Activated CD8-positive, alpha-beta memory T cell treated with anti-CD3 and anti-CD28 coated beads, Interleukin-2, amount 10 ng/mL, durations not matched to agents 7 days and 5 days (primary cell): Measurements from ENCODE around the gene TMEM131L. TPM values are rescaled to one million over a fixed set of nuclear protein-coding genes. Genes with fewer than 3 reads are reported as not detected.

Experiments used
- ATAC-seq: fragments of 150-1000 bp; cut with Tn5 transposase; one replicate; pipeline ENCODE4 v1.10.0; 2021; ENCODE audit warnings: moderate library complexity
- CTCF ChIA-PET: fragments of 350-600 bp; sonication (Branson Sonifier 250); formaldehyde crosslinking; loops from one replicate; lab custom pipeline; 2021; ENCODE audit warnings: antibody characterized with exemption; lab: Charles Lee
- DNase-seq: peaks from one replicate; pipeline ENCODE4 v3.0.0-alpha.2; 2020
- H3K27ac Mint-ChIP-seq: one replicate; pipeline ENCODE4 v1.8.0; 2021; ENCODE audit warnings: mild to moderate bottlenecking, mixed read lengths
- H3K27me3 Mint-ChIP-seq: one replicate; pipeline ENCODE4 v1.8.0; 2021; ENCODE audit warnings: mixed read lengths
- H3K36me3 Mint-ChIP-seq: one replicate; pipeline ENCODE4 v1.8.0; 2021; ENCODE audit warnings: mild to moderate bottlenecking, mixed read lengths
- H3K4me1 Mint-ChIP-seq: one replicate; pipeline ENCODE4 v1.8.0; 2021; ENCODE audit warnings: mixed read lengths
- H3K4me3 Mint-ChIP-seq: one replicate; pipeline ENCODE4 v1.8.0; 2021; ENCODE audit warnings: mild to moderate bottlenecking, moderate library complexity, mixed read lengths
- H3K9me3 Mint-ChIP-seq: one replicate; pipeline ENCODE4 v1.8.0; 2022; ENCODE audit warnings: low read depth, mixed read lengths
- total RNA-seq, 2 experiments: library from RNA; stranded (reverse); gene quantifications; one replicate each; pipeline ENCODE4 v1.2.3, GENCODE V29; 2021

Gene TMEM131L
- total RNA-seq, 2 experiments from 2014 or later: 29.2 to 34.0 TPM

GRCh38 chr4:153527690-153528089 lies 61.5 kb downstream of the TMEM131L start:
- Mint-ChIP-seq H3K4me1 (peaks cover 84% of the 10 kb centered on the region), H3K4me3 (no peak overlapping the region), H3K9me3 (peaks cover 2% of the 10 kb centered on the region), H3K27me3 (no peaks in the 10 kb centered on the region), H3K27ac (peak overlapping the region; percentile 45), H3K36me3 (peaks cover 18% of the 10 kb centered on the region)
- DNase-seq (no peak), ATAC-seq (no peak)
- CTCF ChIA-PET: interaction anchor here (1.2 kb wide), 1 partner anchor 9 kb away, joined by 4 read pairs; no protein-coding TSS in a partner anchor

GRCh38 chr4:153528705-153529485 lies 62.7 kb downstream of the TMEM131L start:
- H3K4me3 Mint-ChIP-seq: peak overlapping the region; percentile 44
- H3K9me3 Mint-ChIP-seq: peaks cover 2% of the 10 kb centered on the region
- H3K4me1 Mint-ChIP-seq: peaks cover 72% of the 10 kb centered on the region
- CTCF ChIA-PET: no interaction called here
- peaks cover 22% of the 10 kb centered on the region for H3K36me3 Mint-ChIP-seq
- H3K27me3 Mint-ChIP-seq: no peaks in the 10 kb centered on the region
- peak overlapping the region; percentile 85 for H3K27ac Mint-ChIP-seq
- no peak for DNase-seq
- peak; percentile 35 for ATAC-seq

- H3K27ac Mint-ChIP-seq: peak overlapping the region; percentile 85
- peaks cover 2% of the 10 kb centered on the region for H3K9me3 Mint-ChIP-seq
- peak overlapping the region; percentile 44 for H3K4me3 Mint-ChIP-seq
- H3K36me3 Mint-ChIP-seq: peaks cover 25% of the 10 kb centered on the region
- DNase-seq (no peak), ATAC-seq (no peak)
- no peaks in the 10 kb centered on the region for H3K27me3 Mint-ChIP-seq
- CTCF ChIA-PET: interaction anchor here (1.4 kb wide), 1 partner anchor 62 kb away, joined by 6 read pairs; no protein-coding TSS in a partner anchor
- H3K4me1 Mint-ChIP-seq: peaks cover 69% of the 10 kb centered on the region
Observed at GRCh38 chr4:153529646-153530045, 63.5 kb downstream of the TMEM131L start.

GRCh38 chr4:153530284-153530999 lies 64.3 kb downstream of the TMEM131L start:
- CTCF ChIA-PET: interaction anchor here (0.9 to 2.5 kb wide), 10 partner anchors 8 to 185 kb away, joined by 3 to 10 read pairs (median 3); no protein-coding TSS in a partner anchor
- peak overlapping the region; percentile 44 for H3K4me3 Mint-ChIP-seq
- peak; percentile 69 for ATAC-seq
- H3K4me1 Mint-ChIP-seq: peaks cover 68% of the 10 kb centered on the region
- peak; percentile 63 for DNase-seq
- peaks cover 27% of the 10 kb centered on the region for H3K36me3 Mint-ChIP-seq
- H3K27me3 Mint-ChIP-seq: no peaks in the 10 kb centered on the region
- H3K27ac Mint-ChIP-seq: peak overlapping the region; percentile 85
- peaks cover 2% of the 10 kb centered on the region for H3K9me3 Mint-ChIP-seq

- DNase-seq: no peak
- H3K4me3 Mint-ChIP-seq: no peak overlapping the region
- H3K27ac Mint-ChIP-seq: peak overlapping the region; percentile 85
- no peak for ATAC-seq
- H3K27me3 Mint-ChIP-seq: no peaks in the 10 kb centered on the region
- H3K36me3 Mint-ChIP-seq: peaks cover 25% of the 10 kb centered on the region
- CTCF ChIA-PET: interaction anchor here (0.9 to 2.5 kb wide), 10 partner anchors 8 to 186 kb away, joined by 3 to 10 read pairs (median 3); no protein-coding TSS in a partner anchor
- H3K4me1 Mint-ChIP-seq: peaks cover 69% of the 10 kb centered on the region
- H3K9me3 Mint-ChIP-seq: peaks cover 2% of the 10 kb centered on the region
Observed at GRCh38 chr4:153531000-153531358, 64.8 kb downstream of the TMEM131L start.

- H3K36me3 Mint-ChIP-seq: peaks cover 19% of the 10 kb centered on the region
- CTCF ChIA-PET: interaction anchor here (0.7 to 2.5 kb wide), 8 partner anchors 9 to 111 kb away, joined by 3 to 10 read pairs (median 3); no protein-coding TSS in a partner anchor
Observed at GRCh38 chr4:153531976-153532626, 65.9 kb downstream of the TMEM131L start.

GRCh38 chr4:153532636-153533035 lies 66.5 kb downstream of the TMEM131L start:
- H3K9me3 Mint-ChIP-seq: no peaks in the 10 kb centered on the region
- H3K4me3 Mint-ChIP-seq: no peak overlapping the region
- CTCF ChIA-PET: interaction anchor here (0.7 to 2.5 kb wide), 7 partner anchors 10 to 111 kb away, joined by 3 to 10 read pairs (median 3); no protein-coding TSS in a partner anchor
- H3K27me3 Mint-ChIP-seq: no peaks in the 10 kb centered on the region
- ATAC-seq (no peak), DNase-seq (no peak)
- H3K4me1 Mint-ChIP-seq: peaks cover 57% of the 10 kb centered on the region
- peaks cover 19% of the 10 kb centered on the region for H3K36me3 Mint-ChIP-seq
- H3K27ac Mint-ChIP-seq: no peak overlapping the region

More at GRCh38 chr4:153531976-153532626, 65.9 kb downstream of the TMEM131L start:
- no peaks in the 10 kb centered on the region for H3K9me3 Mint-ChIP-seq
- no peaks in the 10 kb centered on the region for H3K27me3 Mint-ChIP-seq
- H3K4me1 Mint-ChIP-seq: peaks cover 62% of the 10 kb centered on the region
- no peak overlapping the region for H3K4me3 Mint-ChIP-seq
- no peak overlapping the region for H3K27ac Mint-ChIP-seq
- ATAC-seq (no peak), DNase-seq (no peak)

- Mint-ChIP-seq H3K4me1 (peaks cover 52% of the 10 kb centered on the region), H3K27me3 (no peaks in the 10 kb centered on the region), H3K36me3 (peaks cover 21% of the 10 kb centered on the region), H3K9me3 (no peaks in the 10 kb centered on the region), H3K4me3 (no peak overlapping the region), H3K27ac (no peak overlapping the region)
- CTCF ChIA-PET: interaction anchor here (0.9 to 1.2 kb wide), 2 partner anchors 24 to 41 kb away, joined by 3 to 5 read pairs; no protein-coding TSS in a partner anchor
- ATAC-seq: no peak
- no peak for DNase-seq
Observed at GRCh38 chr4:153533387-153533786, 67.2 kb downstream of the TMEM131L start.

GRCh38 chr4:153534792-153535629 lies 68.9 kb downstream of the TMEM131L start:
- Mint-ChIP-seq H3K36me3 (peaks cover 21% of the 10 kb centered on the region), H3K27me3 (no peaks in the 10 kb centered on the region), H3K4me3 (no peak overlapping the region), H3K9me3 (no peaks in the 10 kb centered on the region), H3K27ac (peak overlapping the region; percentile 20), H3K4me1 (peaks cover 36% of the 10 kb centered on the region)
- CTCF ChIA-PET: interaction anchor here (0.8 to 1.5 kb wide), 6 partner anchors 17 to 102 kb away, joined by 3 to 4 read pairs (median 3); no protein-coding TSS in a partner anchor
- DNase-seq (no peak), ATAC-seq (no peak)

GRCh38 chr4:153535772-153536513 lies 69.8 kb downstream of the TMEM131L start:
- peak; percentile 23 for DNase-seq
- H3K4me1 Mint-ChIP-seq: peaks cover 35% of the 10 kb centered on the region
- no peak overlapping the region for H3K4me3 Mint-ChIP-seq
- no peaks in the 10 kb centered on the region for H3K9me3 Mint-ChIP-seq
- CTCF ChIA-PET: interaction anchor here (0.8 to 1.5 kb wide), 7 partner anchors 15 to 103 kb away, joined by 3 to 4 read pairs (median 3); no protein-coding TSS in a partner anchor
- peaks cover 23% of the 10 kb centered on the region for H3K36me3 Mint-ChIP-seq
- no peak overlapping the region for H3K27ac Mint-ChIP-seq
- H3K27me3 Mint-ChIP-seq: no peaks in the 10 kb centered on the region
- no peak for ATAC-seq

- ATAC-seq (no peak), DNase-seq (no peak)
- Mint-ChIP-seq H3K27ac (no peak overlapping the region), H3K36me3 (peaks cover 20% of the 10 kb centered on the region), H3K4me1 (peaks cover 41% of the 10 kb centered on the region), H3K9me3 (no peaks in the 10 kb centered on the region), H3K4me3 (no peak overlapping the region), H3K27me3 (no peaks in the 10 kb centered on the region)
- CTCF ChIA-PET: no interaction called here
Observed at GRCh38 chr4:153537493-153537960, 71.4 kb downstream of the TMEM131L start.
